ENCODE results near the gene MREG. TPM values are rescaled to one million over a fixed set of nuclear protein-coding genes. Genes with fewer than 3 reads are reported as not detected.
"Not testable (repeated sequence)": the region's sequence is repeated elsewhere in the genome, so short reads cannot be mapped to it uniquely, and the experiment has no call there.

The MREG gene
- total RNA-seq, 1 donor from 2014 or later, result 19.1 TPM

- DNase-seq (ENCODE audit: low spot score), result no peak
- Histone ChIP-seq H3K9me3 (ENCODE audit: low read depth) (no peaks in the 10 kb centered on the region), H3K79me2 (ENCODE audit: low read depth) (peaks cover 38% of the 10 kb centered on the region), H3F3A (ENCODE audit: low read depth) (no peaks in the 10 kb centered on the region), H3K9ac (peak overlapping the region; percentile 47), H3K27me3 (no peaks in the 10 kb centered on the region), H3K27ac (no peak overlapping the region), H3K36me3 (no peaks in the 10 kb centered on the region), H4K20me1 (ENCODE audit: low read depth) (no peaks in the 10 kb centered on the region), H2AFZ (replicated peaks) (peak overlapping the region; percentile 88), H3K4me2 (peak overlapping the region; percentile 92), H3K4me3 (peak overlapping the region; percentile 92), H3K4me1 (peaks cover 13% of the 10 kb centered on the region)
- H3K4me3 Mint-ChIP-seq, result peak overlapping the region; percentile 89
- no peak overlapping the region for H3K27ac Mint-ChIP-seq
- H3K4me1 Mint-ChIP-seq, result peaks cover 15% of the 10 kb centered on the region
- H3K9me3 Mint-ChIP-seq, result no peaks in the 10 kb centered on the region
- H3K36me3 Mint-ChIP-seq, result no peaks in the 10 kb centered on the region
- TF ChIP-seq EZH2 (IDR thresholded peaks at IDR 0.05), result no peak
- no peak for TF ChIP-seq EZH2phosphoT487 (IDR thresholded peaks at IDR 0.05)
- TF ChIP-seq CTCF (IDR thresholded peaks at IDR 0.05), result no peak
- H3K27me3 Mint-ChIP-seq (ENCODE audit: insufficient read depth, low read depth), result no peaks in the 10 kb centered on the region
Observed at GRCh38 chr2:216012133-216012829, 1.1 kb downstream of the MREG start.

DNA sequence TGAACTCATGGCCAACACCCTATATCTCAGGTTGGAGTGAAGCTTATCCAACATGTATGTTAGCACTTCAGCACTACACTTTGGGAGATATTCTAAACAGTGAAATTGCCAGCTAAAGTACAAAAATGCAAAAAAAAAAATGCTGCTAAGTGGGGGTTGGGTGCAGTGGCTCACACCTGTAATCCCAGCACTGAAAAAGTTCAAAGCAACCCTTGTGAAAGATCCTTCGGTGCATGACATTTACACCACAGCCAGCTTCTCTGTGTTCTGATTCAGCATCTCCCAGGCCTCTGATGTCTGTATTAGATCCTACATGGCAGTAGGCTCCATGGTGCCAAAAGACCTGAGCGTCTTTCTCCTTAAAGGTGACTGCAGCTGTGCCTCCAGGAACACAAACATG lies 4.1 kb downstream of the MREG start:
- Histone ChIP-seq H3K79me2 (ENCODE audit: low read depth) (peaks cover 61% of the 10 kb centered on the region), H3K4me1 (peaks cover 27% of the 10 kb centered on the region), H3F3A (ENCODE audit: low read depth) (peaks cover 14% of the 10 kb centered on the region)
- H3K36me3 ChIP-seq; H3K4me3 ChIP-seq; H3K4me3 Mint-ChIP-seq; H3K27ac ChIP-seq; H3K9me3 ChIP-seq (ENCODE audit: low read depth); H2AFZ ChIP-seq (replicated peaks); H3K9me3 Mint-ChIP-seq; H3K27ac Mint-ChIP-seq; H3K27me3 ChIP-seq; DNase-seq (ENCODE audit: low spot score); H3K4me2 ChIP-seq; H3K9ac ChIP-seq; H4K20me1 ChIP-seq (ENCODE audit: low read depth); H3K36me3 Mint-ChIP-seq; H3K27me3 Mint-ChIP-seq (ENCODE audit: insufficient read depth, low read depth): not testable (repeated sequence)
- H3K4me1 Mint-ChIP-seq, result peaks cover 27% of the 10 kb centered on the region

- H3K4me1 Mint-ChIP-seq, result peaks cover 26% of the 10 kb centered on the region
- no peak overlapping the region for H3K9ac ChIP-seq
Observed at GRCh38 chr2:216008387-216008786, 5.0 kb downstream of the MREG start.

More at GRCh38 chr2:216008387-216008786, 5.0 kb downstream of the MREG start:
- no peak overlapping the region for H3K4me3 Mint-ChIP-seq
- no peak for DNase-seq (ENCODE audit: low spot score)
- Histone ChIP-seq H3K4me1 (peaks cover 22% of the 10 kb centered on the region), H3K79me2 (ENCODE audit: low read depth) (peaks cover 69% of the 10 kb centered on the region), H3K4me2 (no peak overlapping the region), H3K9me3 (ENCODE audit: low read depth) (no peaks in the 10 kb centered on the region), H3F3A (ENCODE audit: low read depth) (peaks cover 18% of the 10 kb centered on the region), H2AFZ (replicated peaks) (no peak overlapping the region), H4K20me1 (ENCODE audit: low read depth) (peaks cover 13% of the 10 kb centered on the region), H3K4me3 (no peak overlapping the region), H3K27ac (no peak overlapping the region), H3K27me3 (no peaks in the 10 kb centered on the region), H3K36me3 (no peaks in the 10 kb centered on the region)
- no peaks in the 10 kb centered on the region for H3K27me3 Mint-ChIP-seq (ENCODE audit: insufficient read depth, low read depth)
- TF ChIP-seq EZH2 (IDR thresholded peaks at IDR 0.05) (no peak), CTCF (IDR thresholded peaks at IDR 0.05) (peak; percentile 9)
- no peak overlapping the region for H3K27ac Mint-ChIP-seq
- H3K36me3 Mint-ChIP-seq, result peaks cover 3% of the 10 kb centered on the region
- H3K9me3 Mint-ChIP-seq, result no peaks in the 10 kb centered on the region

Measured in neural progenitor cell (in vitro differentiated cells).